ENCODE data around the gene NPTX1. TPM values are rescaled to one million over a fixed set of nuclear protein-coding genes. Genes with fewer than 3 reads are reported as not detected.

The NPTX1 gene
- total RNA-seq, 2 experiments from 2014 or later = 5.3 to 6.2 TPM

DNA sequence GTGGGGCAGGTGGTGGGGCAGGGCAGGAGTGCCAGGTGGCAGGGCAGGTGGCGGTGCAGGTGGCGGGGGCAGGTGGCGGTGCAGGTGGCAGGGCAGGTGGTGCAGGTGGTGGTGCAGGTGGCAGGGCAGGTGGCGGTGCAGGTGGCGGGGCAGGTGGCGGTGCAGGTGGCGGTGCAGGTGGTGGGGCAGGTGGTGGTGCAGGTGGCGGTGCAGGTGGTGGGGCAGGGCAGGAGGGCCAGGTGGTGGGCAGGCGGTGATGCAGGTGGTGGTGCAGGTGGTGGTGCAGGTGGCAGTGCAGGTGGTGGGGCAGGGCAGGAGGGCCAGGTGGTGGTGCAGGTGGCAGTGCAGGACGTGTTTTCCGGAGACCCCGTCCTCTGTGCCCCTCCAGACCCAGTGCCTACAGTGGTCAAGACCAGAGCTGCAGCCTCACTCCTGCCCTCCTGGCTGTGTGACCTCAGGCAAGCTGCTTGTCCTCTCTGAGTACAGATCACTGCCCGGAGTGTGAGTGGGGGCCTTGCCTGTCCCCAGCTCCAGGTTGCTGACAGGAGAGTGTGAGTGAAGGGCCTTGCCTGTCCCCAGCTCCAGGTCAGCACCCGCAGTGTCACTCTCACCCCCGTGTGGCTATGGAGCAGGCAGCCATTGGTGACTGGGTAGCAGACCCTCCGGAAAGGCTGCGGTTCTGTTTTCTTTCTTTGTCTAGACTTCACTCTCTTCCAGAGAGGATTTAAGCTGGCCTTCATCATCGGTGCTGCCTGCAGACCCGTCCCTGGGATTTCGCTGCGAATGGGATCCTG is 16.1 kb upstream of the NPTX1 start:
- H3K9me3 Mint-ChIP-seq = no peaks in the 10 kb centered on the region
- H3K4me1 Mint-ChIP-seq = no peaks in the 10 kb centered on the region
- no peak overlapping the region for H3K27ac Mint-ChIP-seq
- H3K36me3 Mint-ChIP-seq = no peaks in the 10 kb centered on the region
- H3K4me3 Mint-ChIP-seq = no peak overlapping the region
- DNase-seq = no peak
- H3K27me3 Mint-ChIP-seq = peaks cover 15% of the 10 kb centered on the region

DNA sequence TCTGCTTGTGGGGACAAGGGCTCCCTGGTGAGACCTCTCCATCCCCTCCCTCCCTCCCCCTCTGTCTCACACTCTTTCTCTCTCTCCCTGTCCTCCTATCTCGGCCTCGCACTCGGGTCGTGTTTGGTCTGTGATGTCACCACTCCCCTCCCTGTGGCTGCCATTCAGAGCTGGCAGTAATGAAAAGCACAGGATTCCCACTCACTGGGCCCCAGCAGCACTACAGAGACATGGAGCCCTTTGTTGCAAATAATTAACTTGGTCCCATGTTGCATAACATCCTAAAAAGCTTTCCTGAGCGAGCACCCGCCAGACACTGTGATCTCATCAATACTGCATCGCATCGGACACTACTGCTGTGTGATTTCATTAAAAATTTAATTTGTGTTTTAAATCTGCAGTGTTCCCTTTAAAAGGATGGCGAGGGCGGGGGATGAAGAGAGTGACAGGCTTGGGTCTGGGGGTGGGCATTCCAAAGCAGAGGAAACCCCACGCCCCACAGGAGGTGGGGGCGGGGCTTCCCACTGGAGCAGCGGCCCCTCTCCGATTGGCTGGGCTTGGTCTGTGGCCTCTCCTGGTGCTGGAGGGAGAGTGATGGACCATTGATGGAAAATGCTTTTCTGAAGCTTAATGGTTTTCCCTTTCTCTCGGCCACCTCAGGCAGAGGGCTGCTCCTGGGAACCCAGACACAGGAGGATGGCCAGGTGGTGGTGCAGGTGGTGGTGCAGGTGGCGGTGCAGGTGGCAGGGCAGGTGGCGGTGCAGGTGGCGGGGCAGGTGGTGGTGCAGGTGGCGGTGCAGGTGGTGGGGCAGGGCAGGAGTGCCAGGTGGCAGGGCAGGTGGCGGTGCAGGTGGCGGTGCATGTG is 15.3 kb upstream of the NPTX1 start:
- H3K36me3 Mint-ChIP-seq = no peaks in the 10 kb centered on the region
- DNase-seq = no peak
- no peaks in the 10 kb centered on the region for H3K4me1 Mint-ChIP-seq
- no peaks in the 10 kb centered on the region for H3K9me3 Mint-ChIP-seq
- peaks cover 23% of the 10 kb centered on the region for H3K27me3 Mint-ChIP-seq
- H3K4me3 Mint-ChIP-seq = no peak overlapping the region
- no peak overlapping the region for H3K27ac Mint-ChIP-seq

DNA sequence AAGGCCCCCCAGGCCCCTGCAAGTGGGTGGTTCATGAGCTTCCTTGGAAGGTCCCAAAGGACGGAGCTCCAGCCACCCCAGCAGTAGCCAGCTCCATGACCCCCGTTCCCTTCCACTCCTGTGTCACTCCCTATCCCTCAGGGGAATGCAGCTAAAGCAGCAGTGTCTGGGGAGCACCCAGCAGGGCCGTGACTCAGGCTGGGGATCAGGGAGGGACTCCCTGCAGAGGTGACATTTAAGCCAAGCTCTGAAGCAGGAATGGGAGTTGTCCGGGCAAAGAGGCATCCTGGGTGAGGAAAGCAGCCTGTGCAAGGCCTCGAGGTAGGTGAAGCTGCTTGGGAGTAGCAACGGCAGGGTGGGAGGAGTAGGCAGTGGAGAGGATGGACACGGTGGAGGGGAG is 11.1 kb upstream of the NPTX1 start:
- Mint-ChIP-seq H3K27me3 (peaks cover 36% of the 10 kb centered on the region), H3K4me3 (no peak overlapping the region), H3K36me3 (no peaks in the 10 kb centered on the region), H3K9me3 (no peaks in the 10 kb centered on the region), H3K27ac (no peak overlapping the region), H3K4me1 (no peaks in the 10 kb centered on the region)
- DNase-seq = no peak

DNA sequence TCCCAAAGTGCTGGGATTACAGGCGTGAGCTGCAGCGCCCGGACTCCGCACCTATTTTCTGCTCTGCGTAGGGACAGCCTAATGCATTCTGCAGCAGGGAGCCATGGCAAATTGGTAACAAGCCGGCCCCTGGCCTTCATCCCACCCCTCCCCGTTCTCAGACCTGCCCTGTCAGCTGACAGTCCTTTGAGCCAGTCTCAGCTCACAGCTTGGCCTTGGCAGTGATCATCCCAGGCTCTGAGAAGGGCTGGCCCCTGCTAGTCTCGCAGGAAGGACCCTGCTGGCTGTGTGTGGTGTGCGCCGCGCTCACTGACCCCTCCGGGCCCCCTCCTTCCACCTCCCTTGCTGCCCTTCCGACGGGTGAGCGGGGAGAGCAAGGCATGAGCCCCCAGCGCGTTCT is 10.3 kb upstream of the NPTX1 start:
- no peak overlapping the region for H3K27ac Mint-ChIP-seq
- DNase-seq = no peak
- no peak overlapping the region for H3K4me3 Mint-ChIP-seq
- peaks cover 44% of the 10 kb centered on the region for H3K27me3 Mint-ChIP-seq
- H3K4me1 Mint-ChIP-seq = no peaks in the 10 kb centered on the region
- no peaks in the 10 kb centered on the region for H3K9me3 Mint-ChIP-seq
- H3K36me3 Mint-ChIP-seq = no peaks in the 10 kb centered on the region

DNA sequence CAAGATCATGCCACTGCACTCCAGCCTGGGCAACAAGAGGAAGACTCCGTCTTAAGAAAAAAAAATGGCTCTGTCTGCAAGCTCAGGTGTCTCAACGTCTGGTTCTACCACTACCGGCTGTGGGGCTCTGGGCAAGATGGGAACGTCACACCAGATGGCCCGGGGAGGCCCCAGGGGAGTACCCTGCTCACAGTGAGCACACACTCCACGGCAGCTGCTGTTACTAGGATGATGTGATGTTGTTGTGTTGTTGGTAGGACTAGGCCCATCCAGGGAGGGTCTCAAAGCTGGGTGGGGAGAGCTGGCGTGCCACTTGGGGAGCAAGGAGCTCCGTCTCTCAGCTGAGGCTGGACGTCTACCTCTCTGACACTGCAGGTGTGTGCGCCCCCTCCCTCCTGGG is 9.4 kb upstream of the NPTX1 start:
- H3K4me1 Mint-ChIP-seq = no peaks in the 10 kb centered on the region
- peaks cover 53% of the 10 kb centered on the region for H3K27me3 Mint-ChIP-seq
- no peak overlapping the region for H3K4me3 Mint-ChIP-seq
- no peaks in the 10 kb centered on the region for H3K36me3 Mint-ChIP-seq
- no peaks in the 10 kb centered on the region for H3K9me3 Mint-ChIP-seq
- DNase-seq = no peak
- no peak overlapping the region for H3K27ac Mint-ChIP-seq

DNA sequence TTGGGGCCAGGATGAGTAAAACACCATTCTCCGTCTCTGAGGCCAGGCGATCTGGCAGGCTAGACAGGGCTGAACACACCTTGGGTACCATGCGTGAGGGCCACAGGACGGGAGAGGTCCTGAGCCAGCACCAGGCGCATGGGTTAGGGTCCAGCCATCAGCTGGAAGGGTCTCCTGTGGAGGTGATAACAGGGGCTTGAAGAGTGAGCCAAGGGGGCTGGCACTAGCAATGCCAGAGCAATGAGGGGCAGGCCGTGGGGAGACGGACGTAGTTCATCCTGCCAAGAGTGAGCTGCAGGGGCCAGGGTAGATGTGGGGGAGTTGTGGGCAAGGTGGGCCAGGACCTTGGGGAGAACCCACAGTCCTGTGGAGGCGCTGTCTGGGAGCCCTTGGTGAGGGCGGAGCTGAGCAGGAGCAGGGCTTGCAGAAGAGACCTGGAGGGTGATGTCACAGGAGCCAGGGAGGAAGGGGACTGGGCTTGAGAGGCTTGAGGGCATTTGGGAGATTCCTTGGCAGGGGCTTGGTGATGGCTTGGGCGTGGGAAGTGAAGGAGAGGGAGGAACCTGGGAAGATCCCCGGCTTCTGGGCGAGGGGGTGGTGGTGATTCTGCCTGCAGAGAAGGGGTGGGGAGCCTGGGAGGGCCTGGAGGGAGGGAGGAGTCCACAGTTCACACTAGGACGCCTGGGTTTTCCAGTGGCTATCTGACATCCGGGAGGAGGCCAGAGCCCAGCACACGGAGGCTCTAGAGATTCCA is 6.3 kb upstream of the NPTX1 start:
- Mint-ChIP-seq H3K4me3 (no peak overlapping the region), H3K9me3 (no peaks in the 10 kb centered on the region), H3K36me3 (no peaks in the 10 kb centered on the region), H3K27ac (no peak overlapping the region), H3K27me3 (peaks cover 74% of the 10 kb centered on the region), H3K4me1 (peaks cover 7% of the 10 kb centered on the region)
- no peak for DNase-seq

DNA sequence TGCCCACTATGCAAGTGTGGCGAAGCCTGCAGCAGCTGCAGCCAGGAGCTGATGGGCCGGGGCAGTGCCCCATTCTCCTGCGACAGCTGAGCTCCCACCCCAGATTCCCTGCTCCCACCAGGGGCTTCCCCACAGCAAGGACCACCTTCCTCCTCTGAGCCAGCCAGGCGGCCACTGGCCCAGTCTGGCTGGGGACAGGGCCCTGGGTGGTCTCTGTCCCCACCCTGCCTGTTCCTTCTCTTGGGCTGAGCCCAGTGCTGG is 5.6 kb upstream of the NPTX1 start:
- no peak overlapping the region for H3K27ac Mint-ChIP-seq
- DNase-seq = no peak
- no peak overlapping the region for H3K4me3 Mint-ChIP-seq
- no peaks in the 10 kb centered on the region for H3K9me3 Mint-ChIP-seq
- peaks cover 66% of the 10 kb centered on the region for H3K27me3 Mint-ChIP-seq
- H3K36me3 Mint-ChIP-seq = no peaks in the 10 kb centered on the region
- peaks cover 7% of the 10 kb centered on the region for H3K4me1 Mint-ChIP-seq

DNA sequence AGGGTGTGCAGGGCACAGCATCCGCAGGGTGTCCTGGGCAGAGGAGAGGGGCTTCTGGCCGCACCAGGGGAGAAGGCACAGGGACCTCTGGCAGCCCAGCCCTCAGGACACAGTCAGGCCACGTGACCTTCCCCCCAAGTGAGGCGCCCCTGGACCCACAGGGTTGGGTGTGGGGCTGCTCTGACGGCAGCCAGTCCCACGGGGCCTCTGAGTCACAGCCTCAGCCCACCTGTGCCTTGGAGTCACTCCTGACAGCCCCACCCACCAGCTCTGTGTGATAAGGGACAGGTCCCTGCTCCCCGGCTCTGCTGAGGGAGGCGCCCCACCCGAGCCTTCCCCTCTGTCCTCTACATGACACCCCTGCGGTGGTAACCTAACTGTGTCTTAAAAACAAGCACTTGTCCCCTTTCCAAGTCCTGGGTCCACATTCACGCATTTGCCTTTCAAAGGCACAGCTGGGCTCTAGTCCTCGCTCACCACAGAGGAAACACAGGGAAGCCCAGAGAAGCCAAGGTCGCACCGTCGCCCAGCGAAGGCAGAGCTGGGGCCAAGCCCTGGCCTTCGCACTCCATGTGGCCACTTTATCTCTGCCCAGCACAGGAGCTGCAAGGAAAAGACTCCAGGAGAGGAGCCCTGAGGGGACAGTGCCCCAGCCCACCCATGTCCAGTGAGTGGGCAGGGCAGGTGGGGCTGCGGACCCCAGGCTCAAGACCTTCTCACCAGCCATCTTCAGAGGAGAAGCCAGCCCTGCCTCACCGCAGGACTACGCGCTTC is 5.1 kb upstream of the NPTX1 start:
- Mint-ChIP-seq H3K27me3 (peaks cover 63% of the 10 kb centered on the region), H3K4me3 (no peak overlapping the region), H3K9me3 (no peaks in the 10 kb centered on the region), H3K4me1 (peaks cover 7% of the 10 kb centered on the region), H3K36me3 (no peaks in the 10 kb centered on the region), H3K27ac (no peak overlapping the region)
- DNase-seq = no peak

DNA sequence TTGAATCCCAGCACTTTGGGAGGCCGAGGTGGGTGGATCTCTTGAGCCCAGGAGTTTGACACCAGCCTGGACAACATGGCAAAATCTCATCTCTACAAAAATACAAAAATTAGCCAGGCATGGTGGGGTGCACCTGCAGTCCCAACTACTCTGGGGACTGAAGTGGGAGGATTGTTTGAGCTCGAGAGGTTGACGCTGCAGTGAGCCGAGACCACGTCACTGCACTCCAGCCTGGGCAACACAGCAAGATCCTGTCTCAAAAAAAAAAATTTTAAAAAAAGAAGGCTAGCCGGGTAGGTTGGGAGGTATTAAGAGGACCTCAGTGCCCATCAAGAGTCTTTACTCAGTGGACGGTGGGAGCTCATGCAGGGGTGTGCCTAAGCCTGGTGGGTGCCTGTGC is 3.8 kb upstream of the NPTX1 start:
- Mint-ChIP-seq H3K4me3 (no peak overlapping the region), H3K27ac (no peak overlapping the region), H3K27me3 (peaks cover 58% of the 10 kb centered on the region), H3K36me3 (no peaks in the 10 kb centered on the region), H3K9me3 (no peaks in the 10 kb centered on the region), H3K4me1 (peaks cover 10% of the 10 kb centered on the region)
- no peak for DNase-seq

DNA sequence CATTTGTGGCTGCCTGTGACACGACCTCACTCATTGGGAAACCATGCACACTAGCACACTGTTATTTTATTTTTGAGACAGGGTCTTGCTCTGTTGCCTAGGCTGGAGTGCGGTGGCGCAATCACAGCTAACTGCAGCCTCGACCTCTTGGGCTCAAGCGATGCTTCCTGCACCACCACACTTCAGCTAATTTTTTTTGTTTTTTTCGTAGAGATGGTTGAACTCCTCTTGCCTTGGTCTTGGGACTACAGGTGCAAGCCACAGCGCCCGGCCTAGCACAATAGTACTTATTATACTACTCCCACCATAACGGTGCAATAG is 2.8 kb upstream of the NPTX1 start:
- H3K36me3 Mint-ChIP-seq = no peaks in the 10 kb centered on the region
- H3K4me3 Mint-ChIP-seq = no peak overlapping the region

DNA sequence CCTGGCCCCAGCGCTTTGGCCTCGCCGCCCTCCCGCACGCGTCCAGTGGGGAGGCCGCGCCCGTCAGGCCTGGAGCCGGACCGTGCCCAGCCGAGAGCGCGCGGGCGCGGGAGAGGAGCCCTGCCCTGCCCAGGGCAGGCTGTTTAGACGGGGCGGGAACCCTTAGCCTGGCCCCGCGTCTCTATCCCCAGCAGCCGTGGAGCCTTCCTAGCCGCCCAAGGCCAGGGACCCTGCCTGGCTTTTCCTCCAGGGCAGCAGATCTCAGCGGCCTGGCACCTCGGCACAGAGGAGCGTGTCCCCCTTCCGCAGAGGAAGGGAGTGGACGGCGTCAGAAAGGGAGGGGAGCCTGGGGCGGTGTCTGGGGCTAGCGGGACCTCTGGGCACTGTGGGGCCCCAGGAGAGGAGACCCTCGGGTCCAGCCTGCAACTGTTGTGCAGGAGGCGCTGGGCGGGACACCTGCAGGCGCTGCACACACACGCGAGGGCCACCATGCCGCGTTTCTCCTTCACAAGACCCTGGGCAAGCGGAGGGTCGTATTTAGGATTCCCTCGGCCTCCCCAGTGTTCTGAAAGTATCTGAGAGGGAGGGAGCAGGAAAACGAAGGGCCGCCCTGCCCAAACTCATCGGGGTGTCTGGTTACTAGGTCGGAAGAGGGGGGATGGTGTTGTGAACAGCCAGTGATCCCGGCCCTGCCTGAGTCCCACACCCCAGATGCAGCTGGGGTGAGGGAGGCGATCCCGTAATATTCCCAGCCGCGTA is 2.3 kb upstream of the NPTX1 start:
- Mint-ChIP-seq H3K36me3 (no peaks in the 10 kb centered on the region), H3K27me3 (peaks cover 72% of the 10 kb centered on the region), H3K4me3 (no peak overlapping the region), H3K9me3 (no peaks in the 10 kb centered on the region), H3K4me1 (peaks cover 17% of the 10 kb centered on the region), H3K27ac (no peak overlapping the region)
- no peak for DNase-seq

More for the DNA sequence above, 2.8 kb upstream of the NPTX1 start:
- peaks cover 67% of the 10 kb centered on the region for H3K27me3 Mint-ChIP-seq
- H3K4me1 Mint-ChIP-seq = peaks cover 17% of the 10 kb centered on the region
- H3K27ac Mint-ChIP-seq = peak overlapping the region; percentile 3
- DNase-seq = no peak
- H3K9me3 Mint-ChIP-seq = no peaks in the 10 kb centered on the region

DNA sequence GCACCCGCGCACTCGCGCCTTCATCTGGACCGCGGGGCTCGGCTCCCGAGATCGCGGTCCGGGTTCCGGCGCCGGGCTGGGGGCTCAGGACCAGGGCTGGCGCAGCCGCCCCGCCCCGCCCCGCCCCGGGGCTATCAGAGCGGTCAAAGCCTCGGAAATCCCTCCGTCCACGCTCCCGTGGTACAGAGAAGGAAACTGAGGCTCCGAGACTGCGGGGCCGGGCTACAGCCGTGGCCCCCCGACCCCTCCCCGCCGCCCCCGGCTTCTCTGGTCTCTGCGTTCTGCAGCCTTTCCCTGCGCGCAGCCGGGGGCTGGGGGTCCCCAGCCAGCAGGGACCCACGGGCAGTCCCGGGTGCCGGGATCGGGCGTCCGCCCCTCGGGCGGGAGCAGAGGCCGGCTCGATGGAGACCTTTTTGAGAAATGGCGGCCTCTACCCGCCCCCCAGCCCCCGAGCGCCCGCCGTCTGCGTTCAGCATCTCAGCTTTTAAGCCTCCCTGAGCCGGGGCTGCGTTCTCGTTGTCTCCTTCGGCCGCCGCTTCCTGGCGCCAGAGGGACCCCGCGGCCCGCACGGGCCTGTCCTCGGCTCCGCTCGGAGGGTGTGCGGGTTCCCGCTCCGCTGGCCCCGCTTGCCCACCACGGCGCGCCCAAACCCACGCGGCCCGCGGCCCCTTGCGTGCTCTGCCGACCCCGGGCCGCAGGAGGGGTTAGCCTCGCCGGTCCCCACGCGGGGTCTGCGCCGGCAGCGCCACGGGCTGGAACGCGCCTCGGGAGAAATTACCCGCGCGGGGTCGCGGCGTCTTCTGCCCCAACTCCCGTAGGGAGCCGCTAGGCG is 1.5 kb upstream of the NPTX1 start:
- peaks cover 17% of the 10 kb centered on the region for H3K4me1 Mint-ChIP-seq
- peaks cover 73% of the 10 kb centered on the region for H3K27me3 Mint-ChIP-seq
- H3K4me3 Mint-ChIP-seq = no peak overlapping the region
- DNase-seq = peak; percentile 56
- no peak overlapping the region for H3K27ac Mint-ChIP-seq
- no peaks in the 10 kb centered on the region for H3K9me3 Mint-ChIP-seq
- H3K36me3 Mint-ChIP-seq = no peaks in the 10 kb centered on the region

DNA sequence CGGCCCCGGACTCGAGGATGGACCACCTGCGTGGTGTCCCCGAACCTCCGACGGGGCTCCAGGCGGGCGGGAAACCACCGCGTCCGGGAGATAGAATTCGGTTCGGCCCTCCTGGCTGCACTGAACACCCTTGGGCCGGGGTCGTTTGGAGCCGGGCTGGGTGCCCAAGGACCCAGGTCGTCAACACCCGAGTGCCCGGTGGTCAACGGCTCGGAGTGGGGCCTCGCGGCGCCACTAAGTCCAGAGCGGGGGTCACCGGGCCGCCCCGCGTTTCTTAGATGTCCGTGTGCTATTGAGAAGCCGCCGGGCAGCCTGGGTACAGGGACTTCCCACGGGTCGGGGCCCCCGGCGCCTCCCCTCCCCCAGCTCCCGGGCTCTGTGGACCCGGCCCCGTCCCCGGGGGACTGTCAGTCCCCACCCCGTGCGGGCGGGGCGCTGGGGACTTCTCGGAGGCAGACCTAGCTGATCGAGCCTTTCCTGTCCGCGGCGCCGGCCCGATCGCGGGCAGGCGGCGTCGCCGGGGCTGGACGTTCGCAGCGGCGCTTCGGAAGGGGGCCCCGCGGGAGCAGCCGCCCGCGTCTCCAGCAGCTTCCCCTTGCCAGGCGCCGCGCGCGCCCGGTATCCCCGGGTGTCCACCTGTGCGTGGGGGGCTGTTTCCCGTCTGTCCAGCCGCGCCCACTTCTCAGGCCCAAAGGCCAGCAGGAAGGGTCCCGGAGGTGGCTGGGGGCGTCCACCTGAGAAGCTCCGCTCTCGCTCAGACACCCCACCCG is 655 bp upstream of the NPTX1 start:
- Mint-ChIP-seq H3K4me1 (peaks cover 22% of the 10 kb centered on the region), H3K9me3 (no peaks in the 10 kb centered on the region), H3K4me3 (no peak overlapping the region), H3K27me3 (peaks cover 68% of the 10 kb centered on the region), H3K27ac (no peak overlapping the region), H3K36me3 (no peaks in the 10 kb centered on the region)
- DNase-seq = no peak

Measured in activated naive CD8-positive, alpha-beta T cell treated with anti-CD3 and anti-CD28 coated beads for 36 hours (primary cell).